BLaER1 treated with 17β-estradiol and CSF1 and Interleukin-3, amounts not matched to agents 10 nM and 100 nM (cell line): ENCODE results near the gene URB1.

ENCODE experiments used
- H3K27ac ChIP-seq, 11 experiments: shearing (Covaris generic); formaldehyde crosslinking; 2 replicates each; pipeline ENCODE4 v1.8.1; 2022
- H3K27me3 ChIP-seq, 11 experiments: shearing (Covaris generic); formaldehyde crosslinking; 2 replicates each; pipeline ENCODE4 v1.8.1; 2022
- H3K36me3 ChIP-seq, 11 experiments: shearing (Covaris generic); formaldehyde crosslinking; 2 replicates each; pipeline ENCODE4 v1.8.1; 2022
- H3K4me1 ChIP-seq, 10 experiments: shearing (Covaris generic); formaldehyde crosslinking; 2 replicates each; pipeline ENCODE4 v1.8.1; 2022
- H3K4me2 ChIP-seq, 11 experiments: shearing (Covaris generic); formaldehyde crosslinking; 2 replicates each; pipeline ENCODE4 v1.8.1; 2022
- H3K4me3 ChIP-seq, 10 experiments: shearing (Covaris generic); formaldehyde crosslinking; 2 replicates each; pipeline ENCODE4 v1.8.1; 2022
- H3K9ac ChIP-seq, 11 experiments: shearing (Covaris generic); formaldehyde crosslinking; 2 replicates each; pipeline ENCODE4 v1.8.1; 2022
- H3K9me3 ChIP-seq, 11 experiments: shearing (Covaris generic); formaldehyde crosslinking; replicated peaks in 1 of 11; 2 replicates each; pipeline ENCODE4 v1.8.1; 2022
- H4K20me1 ChIP-seq, 11 experiments: shearing (Covaris generic); formaldehyde crosslinking; 2 replicates each; pipeline ENCODE4 v1.8.1; 2022
- Cebpa-rat ChIP-seq, 11 experiments: shearing (Covaris generic); IDR thresholded peaks; 2 replicates each; pipeline ENCODE4 v1.8.1; 2022

The URB1 gene

DNA sequence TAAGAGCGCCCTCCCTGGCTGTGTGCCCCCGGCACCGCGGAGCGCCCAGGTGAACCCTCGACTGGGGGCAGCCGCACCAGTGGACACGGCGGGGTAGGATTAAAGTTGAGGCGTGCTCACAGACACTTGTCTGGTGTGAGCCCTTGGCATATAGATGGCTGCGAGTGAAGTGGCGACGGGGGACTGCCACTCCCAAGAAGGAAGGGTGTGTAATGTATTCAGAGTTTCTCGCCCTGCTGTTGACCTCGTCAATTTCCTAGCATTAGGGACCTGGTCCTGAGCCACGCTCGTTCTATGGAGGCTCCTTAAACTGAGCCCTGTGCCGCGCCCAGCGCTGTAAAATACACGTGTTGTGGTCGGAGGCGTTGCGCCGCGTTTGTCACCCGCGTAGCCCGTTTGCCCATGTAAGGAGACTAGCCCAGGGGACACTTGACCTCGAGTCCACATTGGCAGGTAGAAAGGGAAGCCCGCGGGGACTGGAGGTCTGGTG, 20.2 kb upstream of the URB1 start:
- H3K4me1 ChIP-seq = peaks cover 9 to 16% (median 11%) of the 10 kb centered on the region in 10 experiments; a peak in 15 of 20 replicates
- H3K4me2 ChIP-seq = peak overlapping the region in 10 of 11 experiments; percentile 75 to 93 (median 84); a peak in 18 of 22 replicates
- H3K27me3 ChIP-seq = peaks cover 55 to 80% (median 71%) of the 10 kb centered on the region in 11 experiments
- no peaks in the 10 kb centered on the region; a peak in 1 of 22 replicates for H3K9me3 ChIP-seq
- H3K9ac ChIP-seq = no peak overlapping the region
- no peaks in the 10 kb centered on the region for H3K36me3 ChIP-seq
- peaks cover 0 to 28% (median 5%) of the 10 kb centered on the region in 11 experiments; a peak in 8 of 22 replicates for H4K20me1 ChIP-seq
- no peak for TF ChIP-seq Cebpa-rat (IDR thresholded peaks at IDR 0.05)
- peak overlapping the region in 9 of 10 experiments; percentile 49 to 71 (median 59); a peak in 12 of 20 replicates for H3K4me3 ChIP-seq
- no peak overlapping the region for H3K27ac ChIP-seq

DNA sequence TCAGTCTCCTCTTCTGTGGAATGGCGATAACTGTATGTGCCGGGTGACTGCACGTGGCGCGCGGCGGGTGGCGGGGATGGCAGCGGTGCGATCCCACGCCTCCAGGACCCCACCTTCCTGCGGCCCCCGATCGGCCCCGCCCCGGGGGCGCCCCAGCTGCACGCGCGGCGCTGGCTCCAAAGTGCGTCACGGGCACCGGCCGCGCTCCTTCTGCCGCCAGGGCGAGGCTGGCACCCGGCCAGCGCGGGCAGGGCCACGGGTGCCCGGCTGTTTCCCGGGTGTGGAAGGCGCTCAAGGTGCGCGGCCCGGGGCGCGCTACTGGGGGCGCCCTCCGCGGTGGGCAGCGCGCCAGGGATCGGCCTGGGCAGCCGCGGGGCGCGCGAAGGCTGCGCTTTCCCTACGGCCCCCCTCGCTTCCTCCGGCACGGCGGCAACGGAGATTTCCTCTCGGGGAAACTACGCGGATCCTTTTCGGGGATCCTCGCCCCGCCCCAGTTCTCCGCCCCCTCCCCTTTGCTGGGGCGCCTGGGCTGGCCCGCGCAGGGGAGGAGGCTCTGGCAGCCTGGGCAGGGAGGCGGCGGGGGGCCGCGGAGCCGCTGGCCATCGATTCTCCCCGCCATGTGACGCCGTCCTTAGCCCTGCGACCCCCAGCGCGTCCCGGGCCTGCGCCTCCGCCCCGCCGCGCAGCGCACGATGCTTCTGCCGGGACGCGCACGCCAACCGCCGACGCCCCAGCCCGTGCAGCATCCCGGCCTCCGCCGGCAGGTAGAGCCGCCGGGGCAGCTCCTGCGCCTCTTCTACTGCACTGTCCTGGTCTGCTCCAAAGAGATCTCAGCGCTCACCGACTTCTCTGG, 19.6 kb upstream of the URB1 start, which contains the start of gene EVA1C:
Gene EVA1C, plus strand, starts transcription at position 545 of the 853 bp plus-strand sequence. Its CDS starts 148 bp downstream, at position 693.
- TF ChIP-seq Cebpa-rat (IDR thresholded peaks at IDR 0.05) = no peak
- no peaks in the 10 kb centered on the region; a peak in 1 of 22 replicates for H3K9me3 ChIP-seq
- H3K36me3 ChIP-seq = no peaks in the 10 kb centered on the region
- H3K9ac ChIP-seq = peak within 1 kb of the TSS in 6 of 11 experiments; percentile 6 to 43 (median 25); a peak in 7 of 22 replicates
- H3K4me2 ChIP-seq = peak within 1 kb of the TSS; percentile 75 to 93 (median 86)
- H3K27ac ChIP-seq = no peak within 1 kb of the TSS
- peak within 1 kb of the TSS; percentile 49 to 71 (median 58) for H3K4me3 ChIP-seq
- peaks cover 0 to 28% (median 5%) of the 10 kb centered on the region in 11 experiments; a peak in 8 of 22 replicates for H4K20me1 ChIP-seq
- H3K27me3 ChIP-seq = peaks cover 55 to 80% (median 71%) of the 10 kb centered on the region in 11 experiments
- H3K4me1 ChIP-seq = peaks cover 9 to 16% (median 11%) of the 10 kb centered on the region in 10 experiments; a peak in 15 of 20 replicates

DNA sequence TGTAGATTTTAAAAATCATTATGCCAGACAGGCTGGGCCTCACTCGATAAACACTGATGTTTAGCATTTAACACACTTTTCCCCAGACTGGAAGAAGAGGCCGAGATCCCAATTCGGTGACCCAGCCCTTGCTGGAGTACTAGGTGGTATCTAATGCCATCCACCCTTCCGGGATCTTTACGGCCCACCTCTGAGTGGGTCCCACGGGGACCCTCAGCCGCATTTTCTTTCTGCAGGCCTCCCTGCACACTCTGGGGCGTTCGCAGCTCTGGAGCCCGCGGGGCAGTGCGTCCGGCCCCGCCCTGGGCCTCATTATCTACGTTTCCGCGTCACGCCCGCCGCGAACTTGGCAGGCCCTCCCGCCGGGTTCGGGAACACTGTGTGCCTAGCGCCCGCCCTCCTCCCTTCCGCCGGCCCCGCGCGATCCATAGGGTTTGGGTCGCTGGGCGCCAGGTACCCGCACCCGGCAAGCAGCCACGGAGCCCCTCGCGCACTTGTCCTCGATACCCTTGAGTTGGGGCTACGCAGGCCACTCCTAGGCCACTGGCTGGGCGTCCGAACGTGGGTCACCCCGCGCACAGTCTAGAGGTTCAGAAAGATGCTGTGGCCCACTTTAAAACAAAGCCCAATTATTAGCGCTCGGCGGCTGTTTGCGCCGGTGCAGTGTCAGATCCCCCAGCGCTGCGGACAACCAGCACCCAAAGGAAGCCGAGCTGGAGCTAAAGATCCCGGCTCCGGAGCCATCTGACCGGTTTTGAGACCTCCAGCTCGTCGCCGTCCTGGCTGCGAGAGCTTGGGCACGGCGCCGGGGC, 18.7 kb upstream of the URB1 start:
- H3K27me3 ChIP-seq = peaks cover 55 to 80% (median 71%) of the 10 kb centered on the region in 11 experiments
- H3K27ac ChIP-seq = no peak overlapping the region
- no peaks in the 10 kb centered on the region; a peak in 1 of 22 replicates for H3K9me3 ChIP-seq
- H3K4me3 ChIP-seq = peak overlapping the region; percentile 49 to 71 (median 58)
- TF ChIP-seq Cebpa-rat (IDR thresholded peaks at IDR 0.05) = no peak
- peaks cover 9 to 16% (median 11%) of the 10 kb centered on the region in 10 experiments; a peak in 15 of 20 replicates for H3K4me1 ChIP-seq
- peak overlapping the region in 2 of 11 experiments; percentile 26 to 43; a peak in 2 of 22 replicates for H3K9ac ChIP-seq
- H3K4me2 ChIP-seq = peak overlapping the region; percentile 75 to 93 (median 86)
- no peaks in the 10 kb centered on the region for H3K36me3 ChIP-seq
- H4K20me1 ChIP-seq = peaks cover 0 to 28% (median 5%) of the 10 kb centered on the region in 11 experiments; a peak in 8 of 22 replicates

DNA sequence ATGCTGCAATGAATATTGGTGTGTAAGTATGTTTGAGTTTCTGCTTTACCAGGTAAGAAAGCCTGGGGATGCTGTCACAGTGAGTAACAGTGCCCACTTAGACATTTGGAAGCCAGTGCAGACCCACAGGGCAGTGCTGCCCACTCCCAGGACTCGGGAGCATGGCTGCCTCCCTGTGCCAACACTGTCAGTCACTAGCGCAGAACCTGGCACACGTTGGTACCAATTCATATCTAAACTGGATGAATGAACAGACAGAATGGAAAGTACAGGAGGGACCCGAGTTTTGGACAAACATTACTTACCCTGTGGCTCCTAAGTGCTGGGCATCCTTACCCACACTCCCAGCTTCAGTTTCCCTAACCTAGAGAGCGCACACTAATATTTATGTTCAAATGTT, 18.1 kb upstream of the URB1 start:
- Histone ChIP-seq H3K9ac (no peak overlapping the region), H4K20me1 (peaks cover 0 to 28% (median 5%) of the 10 kb centered on the region in 11 experiments; a peak in 8 of 22 replicates), H3K4me3 (no peak overlapping the region), H3K9me3 (no peaks in the 10 kb centered on the region; a peak in 1 of 22 replicates), H3K4me1 (peaks cover 9 to 16% (median 11%) of the 10 kb centered on the region in 10 experiments; a peak in 15 of 20 replicates), H3K36me3 (no peaks in the 10 kb centered on the region), H3K4me2 (no peak overlapping the region), H3K27me3 (peaks cover 55 to 80% (median 71%) of the 10 kb centered on the region in 11 experiments), H3K27ac (no peak overlapping the region)
- TF ChIP-seq Cebpa-rat (IDR thresholded peaks at IDR 0.05) = no peak

DNA sequence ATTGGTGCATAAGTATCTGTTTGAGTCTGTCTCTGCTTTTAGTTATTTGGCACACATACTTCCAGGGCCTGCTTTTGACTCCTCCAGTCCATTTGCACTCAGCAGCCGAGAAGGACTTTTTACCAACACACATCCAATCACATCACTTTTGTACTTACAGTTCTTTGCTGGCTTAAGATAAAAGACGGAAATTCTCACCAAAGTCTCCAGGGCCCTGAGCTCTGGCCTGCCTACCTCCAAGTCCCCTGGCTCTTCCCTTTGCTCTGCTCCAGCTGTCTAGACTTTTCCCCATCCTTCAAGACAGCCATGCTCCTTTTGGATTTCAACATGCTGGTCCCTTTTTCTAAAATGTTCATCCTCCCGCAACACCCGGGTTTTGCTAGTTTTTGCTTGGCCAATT, 17.5 kb upstream of the URB1 start:
- H3K27me3 ChIP-seq = peaks cover 55 to 73% (median 68%) of the 10 kb centered on the region in 11 experiments
- H4K20me1 ChIP-seq = peaks cover 0 to 28% (median 5%) of the 10 kb centered on the region in 11 experiments; a peak in 8 of 22 replicates
- H3K9me3 ChIP-seq = no peaks in the 10 kb centered on the region; a peak in 1 of 22 replicates
- no peak overlapping the region for H3K4me2 ChIP-seq
- peaks cover 9 to 16% (median 11%) of the 10 kb centered on the region in 10 experiments; a peak in 15 of 20 replicates for H3K4me1 ChIP-seq
- H3K36me3 ChIP-seq = no peaks in the 10 kb centered on the region
- H3K4me3 ChIP-seq = no peak overlapping the region
- no peak overlapping the region for H3K9ac ChIP-seq
- no peak for TF ChIP-seq Cebpa-rat (IDR thresholded peaks at IDR 0.05)
- no peak overlapping the region for H3K27ac ChIP-seq

DNA sequence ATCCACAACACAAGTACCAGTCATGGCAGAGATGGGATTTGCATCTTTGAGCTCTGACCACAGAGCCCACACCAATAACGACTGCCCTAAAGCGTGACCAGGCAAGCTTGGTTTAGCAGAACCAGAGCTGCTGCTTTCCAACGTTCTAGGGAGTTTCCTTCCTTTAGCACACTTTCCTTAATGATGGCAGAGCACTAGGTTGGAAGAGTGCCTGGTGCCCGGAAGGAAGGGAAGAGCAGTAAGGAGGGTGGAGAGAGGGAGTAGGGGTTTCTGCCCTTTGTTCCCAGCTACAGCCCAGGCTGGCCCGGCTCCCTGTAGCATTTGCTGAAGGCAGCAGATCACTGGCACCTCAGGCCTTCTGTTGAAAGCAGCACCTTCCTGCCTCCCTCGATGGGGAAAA, 13.6 kb upstream of the URB1 start:
- Histone ChIP-seq H3K9ac (no peak overlapping the region), H3K27ac (no peak overlapping the region), H3K4me3 (no peak overlapping the region), H3K36me3 (no peaks in the 10 kb centered on the region), H4K20me1 (peaks cover 0 to 5% (median under 1%) of the 10 kb centered on the region in 11 experiments; a peak in 7 of 22 replicates), H3K9me3 (no peaks in the 10 kb centered on the region), H3K27me3 (peaks cover 22 to 35% (median 30%) of the 10 kb centered on the region in 11 experiments), H3K4me1 (peaks cover 0 to 6% (median under 1%) of the 10 kb centered on the region in 10 experiments; a peak in 3 of 20 replicates), H3K4me2 (no peak overlapping the region)
- no peak for TF ChIP-seq Cebpa-rat (IDR thresholded peaks at IDR 0.05)

DNA sequence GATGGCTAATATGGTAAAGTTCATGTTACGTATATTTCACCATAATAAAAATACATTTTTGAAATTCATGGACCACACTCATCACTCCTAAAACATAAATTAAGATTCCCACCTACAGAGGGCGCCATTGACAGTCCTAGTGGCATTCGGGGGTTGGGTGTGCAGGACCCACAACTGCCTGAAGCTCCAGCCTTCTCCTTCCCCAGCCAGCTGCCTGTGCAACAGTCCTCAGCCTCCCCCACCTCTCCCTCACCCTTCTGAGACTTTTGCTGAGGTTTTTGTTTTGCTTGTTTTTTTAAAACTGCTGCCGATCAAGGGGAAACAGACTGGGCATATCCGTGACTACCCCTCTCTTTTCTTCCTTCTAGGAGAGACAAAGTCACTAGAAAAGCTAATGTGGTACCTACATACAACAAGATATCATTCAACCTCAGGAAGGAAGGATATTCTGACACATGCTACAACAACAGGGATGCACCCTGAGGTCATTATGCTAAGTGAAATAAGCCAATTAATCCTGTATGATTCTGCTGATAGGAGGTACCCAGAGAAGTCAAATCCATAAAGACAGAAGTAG, 10.5 kb upstream of the URB1 start:
- no peak overlapping the region for H3K9ac ChIP-seq
- H3K27me3 ChIP-seq = peaks cover 0 to 3% (median 0%) of the 10 kb centered on the region in 11 experiments; a peak in 1 of 22 replicates
- no peak overlapping the region for H3K4me3 ChIP-seq
- H3K4me2 ChIP-seq = no peak overlapping the region
- H3K9me3 ChIP-seq = no peaks in the 10 kb centered on the region
- H3K4me1 ChIP-seq = peaks cover 0 to 6% (median 0%) of the 10 kb centered on the region in 10 experiments; a peak in 2 of 20 replicates
- TF ChIP-seq Cebpa-rat (IDR thresholded peaks at IDR 0.05) = no peak
- H3K36me3 ChIP-seq = no peaks in the 10 kb centered on the region
- H4K20me1 ChIP-seq = no peaks in the 10 kb centered on the region; a peak in 1 of 22 replicates
- no peak overlapping the region for H3K27ac ChIP-seq

DNA sequence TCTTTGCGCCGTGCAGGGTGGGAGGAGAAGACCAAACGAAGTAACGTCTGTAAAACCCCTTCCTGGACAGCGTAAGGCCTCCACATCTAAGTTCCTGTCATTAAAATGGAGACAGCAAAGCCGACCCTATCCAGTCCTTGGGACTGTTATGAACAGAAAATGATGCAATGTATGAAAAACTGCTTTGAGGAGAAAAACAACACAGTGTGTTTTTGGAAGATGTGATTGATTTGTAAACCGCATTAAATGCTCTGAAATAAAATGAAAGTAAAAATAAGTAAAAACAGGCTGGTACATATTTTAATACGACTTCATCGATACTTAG, 827 bp upstream of the URB1 start:
- Histone ChIP-seq H3K4me2 (peak overlapping the region; percentile 58 to 98 (median 90)), H3K27ac (peak overlapping the region; percentile 74 to 88 (median 83); a peak in 21 of 22 replicates), H3K27me3 (no peaks in the 10 kb centered on the region), H3K36me3 (peaks cover 0 to 25% (median 17%) of the 10 kb centered on the region in 11 experiments; a peak in 20 of 22 replicates), H4K20me1 (peaks cover 0 to 39% (median 23%) of the 10 kb centered on the region in 11 experiments; a peak in 19 of 22 replicates), H3K9me3 (peaks cover 0 to 12% (median 7%) of the 10 kb centered on the region in 11 experiments; a peak in 13 of 22 replicates), H3K4me1 (peaks cover 11 to 26% (median 17%) of the 10 kb centered on the region in 10 experiments), H3K4me3 (peak overlapping the region; percentile 86 to 100 (median 98)), H3K9ac (peak overlapping the region; percentile 73 to 88 (median 82))
- no peak for TF ChIP-seq Cebpa-rat (IDR thresholded peaks at IDR 0.05)
